HepG2 (cell line): Measurements from ENCODE around the gene CD302. TPM values are rescaled to one million over a fixed set of nuclear protein-coding genes. Genes with fewer than 3 reads are reported as not detected.

ENCODE experiments used
- ATAC-seq: fragments of 200-7000 bp; cut with Tn5 transposase; 3 replicates; pipeline ENCODE4 v1.9.1; 2020; ENCODE audit warnings: mild to moderate bottlenecking, moderate library complexity
- BruUV-seq: library from RNA; stranded (reverse); fragments of 400-500 nt; replicated peaks from 2 replicates; lab custom pipeline; 2021; lab: Mats Ljungman, UMichigan
- CTCF ChIA-PET: fragments of 300-600 bp; formaldehyde crosslinking; extraction: SDS; loops from one replicate; lab custom pipeline; 2021; ENCODE audit warnings: low total read pairs, inconsistent platforms, low intra/inter-chr PET ratio; lab: Yijun Ruan, JAX
- POLR2A ChIA-PET: fragments of 350-600 bp; sonication (Branson Sonifier 250); formaldehyde crosslinking; loops from one replicate; lab custom pipeline; 2020; ENCODE audit warnings: antibody characterized with exemption, inconsistent platforms; lab: Yijun Ruan, JAX
- DNase-seq: peaks from one replicate; pipeline ENCODE4 v3.0.0-alpha.2; 2015; ENCODE audit warnings: low spot score
- FAIRE-seq: peaks from 3 replicates; lab custom pipeline; 2011; peaks lifted over from hg19 to GRCh38; lab: Jason Lieb, UNC
- H2AFZ ChIP-seq: one replicate; pipeline ENCODE4 v1.6.1; 2011; ENCODE audit warnings: low read length, inconsistent platforms
- H3K27ac ChIP-seq: fragments of 300-600 bp; 3 replicates; pipeline ENCODE4 v1.8.0; 2011; ENCODE audit warnings: mixed run types, mild to moderate bottlenecking, mixed read lengths, low read length, inconsistent platforms; ENCODE audit not compliant: insufficient read depth; ENCODE audit errors: extremely low read length
- H3K27me3 ChIP-seq, 2 experiments: fragments of 200-600 bp in 1 of 2; 2 replicates in 1 of 2; 3 replicates in 1 of 2; pipeline versions ENCODE4 v1.6.0 to v1.8.0; 2011; ENCODE audit warnings: low read length in 2 of 2, mild to moderate bottlenecking in 2 of 2, moderate library complexity in 2 of 2, inconsistent platforms in 1 of 2; ENCODE audit not compliant: insufficient read depth in 2 of 2, control insufficient read depth in 1 of 2
- H3K36me3 ChIP-seq, 2 experiments: fragments of 200-600 bp in 1 of 2; replicated peaks in 1 of 2; 2 replicates in 1 of 2; 3 replicates in 1 of 2; pipeline versions ENCODE4 v1.5.1 to v1.8.0; 2011; ENCODE audit warnings: low read length in 2 of 2, inconsistent platforms in 1 of 2; ENCODE audit not compliant: insufficient read depth in 2 of 2, control insufficient read depth in 1 of 2
- H3K4me1 ChIP-seq: 2 replicates; pipeline ENCODE4 v1.5.1; 2012; ENCODE audit warnings: low read length, inconsistent platforms; ENCODE audit not compliant: insufficient read depth
- H3K4me2 ChIP-seq: 2 replicates; pipeline ENCODE4 v1.6.0; 2011; ENCODE audit warnings: low read depth, low read length, inconsistent platforms
- H3K4me3 ChIP-seq, 3 experiments: fragments of 200-600 bp in 1 of 3; sonication (generic), shearing (Covaris generic) in 1 of 3; replicated peaks in 1 of 3; 2 replicates each; pipeline ENCODE4 v1.5.1; 2011 to 2016; ENCODE audit warnings: low read length in 3 of 3, inconsistent platforms in 2 of 3, low read depth in 2 of 3, mild to moderate bottlenecking in 2 of 3, control low read depth in 1 of 3, mixed read lengths in 1 of 3; ENCODE audit not compliant: insufficient read depth in 1 of 3
- H3K79me2 ChIP-seq: one replicate; pipeline ENCODE4 v1.6.1; 2011; ENCODE audit warnings: low read length, inconsistent platforms; ENCODE audit not compliant: insufficient read depth
- H3K9ac ChIP-seq: 2 replicates; pipeline ENCODE4 v1.6.0; 2011; ENCODE audit warnings: mild to moderate bottlenecking, low read depth, low read length, inconsistent platforms; ENCODE audit not compliant: insufficient read depth
- H3K9me3 ChIP-seq: 2 replicates; pipeline ENCODE4 v1.5.1; 2012; ENCODE audit warnings: mild to moderate bottlenecking, low read length
- H4K20me1 ChIP-seq: 2 replicates; pipeline ENCODE4 v1.6.0; 2011; ENCODE audit warnings: inconsistent platforms, mild to moderate bottlenecking, low read length, moderate library complexity; ENCODE audit not compliant: insufficient read depth
- AKAP8 ChIP-seq: sonication (generic); formaldehyde crosslinking; IDR thresholded peaks from 2 replicates; pipeline ENCODE4 v1.5.1; 2020; ENCODE audit warnings: mild to moderate bottlenecking, missing genetic modification reagents
- CEBPB ChIP-seq: IDR thresholded peaks from 2 replicates; pipeline ENCODE4 v1.6.1; 2011; ENCODE audit warnings: low read depth, low read length, improper control_type of control experiment, borderline replicate concordance
- KDM2A ChIP-seq: sonication (generic); formaldehyde crosslinking; IDR thresholded peaks from 2 replicates; pipeline ENCODE4 v1.4.0; 2020; ENCODE audit warnings: low read depth, missing genetic modification reagents, borderline replicate concordance
- MAF1 ChIP-seq: sonication (generic); formaldehyde crosslinking; IDR thresholded peaks from 2 replicates; pipeline ENCODE4 v1.5.0; 2020; ENCODE audit warnings: missing genetic modification reagents, borderline replicate concordance
- RBM22 ChIP-seq: fragments of 200-400 bp; formaldehyde crosslinking; optimal IDR thresholded peaks from 2 replicates; pipeline ENCODE3; 2017; ENCODE audit warnings: mild to moderate bottlenecking, low read length, moderate library complexity
- ZBED4 ChIP-seq: sonication (generic); formaldehyde crosslinking; IDR thresholded peaks from 2 replicates; pipeline ENCODE4 v1.4.0; 2020; ENCODE audit warnings: missing genetic modification reagents, borderline replicate concordance
- ZNF142 ChIP-seq: sonication (generic); formaldehyde crosslinking; IDR thresholded peaks from 2 replicates; pipeline ENCODE4 v1.4.0; 2020; ENCODE audit warnings: missing genetic modification reagents
- ZNF18 ChIP-seq: sonication (generic); formaldehyde crosslinking; IDR thresholded peaks from 2 replicates; pipeline ENCODE4 v1.8.0; 2022; ENCODE audit warnings: mild to moderate bottlenecking, missing genetic modification reagents; ENCODE audit not compliant: insufficient replicate concordance
- ZNF225 ChIP-seq: sonication (generic); formaldehyde crosslinking; IDR thresholded peaks from 2 replicates; pipeline ENCODE4 v1.4.0; 2020; ENCODE audit warnings: mild to moderate bottlenecking, missing genetic modification reagents
- ZNF24 ChIP-seq: fragments of 450-650 bp; IDR thresholded peaks from 2 replicates; pipeline ENCODE4 v1.6.1; 2017; ENCODE audit warnings: antibody characterized with exemption, mild to moderate bottlenecking
- ZNF317 ChIP-seq: sonication (generic); formaldehyde crosslinking; IDR thresholded peaks from 2 replicates; pipeline ENCODE4 v1.5.0; 2020; ENCODE audit warnings: mild to moderate bottlenecking, missing genetic modification reagents
- ZNF572 ChIP-seq: sonication (generic); formaldehyde crosslinking; IDR thresholded peaks from 2 replicates; pipeline ENCODE4 v1.5.1; 2020; ENCODE audit warnings: mild to moderate bottlenecking, missing genetic modification reagents
- WGBS: methylation state at CpG from one replicate; pipeline ENCODE4 v1.1.6; 2017; ENCODE audit warnings: low lambda C conversion rate; 5-methylcytosine and 5-hydroxymethylcytosine counted together
- in situ Hi-C: cut with HindIII; loops from 2 replicates; pipeline ENCODE4 v1.10.0; 2017; ENCODE audit warnings: low pct_unique_long_range_greater_than_20kb; ENCODE audit not compliant: extremely low pct_ligation_motif_present
- intact Hi-C: fragments of 100-400 bp; cut with micrococcal nuclease; formaldehyde crosslinking; loops from one replicate; pipeline ENCODE4 v1.10.0; 2022; ENCODE audit not compliant: unreplicated experiment
- polyA plus RNA-seq, 8 experiments: library from polyadenylated mRNA; depleted of rRNA in 3 of 8; stranded (reverse) in 7 of 8; unstranded in 1 of 8; fragments of >200 nt; fragmentation: Illumina TruSeq in 4 of 8; extraction: Trizol in 4 of 8; gene quantifications; 2 replicates each; pipeline versions ENCODE4 v1.2.1 to v1.2.3, GENCODE V29; 2011 to 2016; ENCODE audit warnings: low read depth in 4 of 8, missing spikeins in 1 of 8, mixed read lengths in 1 of 8; ENCODE audit not compliant: insufficient read depth in 1 of 8
- total RNA-seq, 5 experiments: library from RNA; depleted of rRNA; stranded (reverse); fragments of >200 nt; fragmentation: Illumina TruSeq; extraction: Trizol; gene quantifications; 2 replicates each; pipeline ENCODE4 v1.2.3, GENCODE V29; 2016; ENCODE audit warnings: low read depth in 1 of 5

The CD302 gene
- total and polyA plus RNA-seq, 2 of the 13 experiments (the other 11 are each of a cell fraction or from before 2014, with no cell fraction given) = 8.0 to 15.6 TPM

- TF ChIP-seq KDM2A (no peak), ZNF225 (no peak), ZNF18 (CRISPR knock-in tag) (no peak), MAF1 (CRISPR knock-in tag) (no peak), RBM22 (peak; percentile 69), ZNF572 (CRISPR knock-in tag) (no peak), ZNF317 (CRISPR knock-in tag) (peak; percentile 94), CEBPB (no peak), AKAP8 (no peak)
These were observed 39.3 kb downstream of the CD302 start (continued) for GRCh38 chr2:159758686-159759085.

GRCh38 chr2:159758239-159758638 lies 39.8 kb downstream of the CD302 start:
- H3K27ac ChIP-seq = no peak overlapping the region
- no peaks in the 10 kb centered on the region for H3K9me3 ChIP-seq
- H3K4me3 ChIP-seq = no peak overlapping the region
- no TSS peak for BruUV-seq
- H3K9ac ChIP-seq = no peak overlapping the region
- intact Hi-C loops = loop anchor here (5.0 kb wide), 1 partner anchor 184 kb away; no protein-coding TSS in a partner anchor
- peaks cover 23 to 88% of the 10 kb centered on the region in 2 experiments for H3K36me3 ChIP-seq
- DNase-seq (no peak), ATAC-seq (no peak), FAIRE-seq (no peak)
- in situ Hi-C loops = no loop called here
- H4K20me1 ChIP-seq = no peaks in the 10 kb centered on the region; the same call in 1 of the 2 replicates
- 91% methylated on average over 1 of the region's 1 CpG for WGBS
- H3K79me2 ChIP-seq = peaks cover 2% of the 10 kb centered on the region
- H3K4me2 ChIP-seq = no peak overlapping the region
- ChIA-PET POLR2A (no interaction called here), CTCF (no interaction called here)
- H3K4me1 ChIP-seq = no peaks in the 10 kb centered on the region
- H2AFZ ChIP-seq = no peak overlapping the region
- no peaks in the 10 kb centered on the region for H3K27me3 ChIP-seq
- TF ChIP-seq ZNF24 = no peak
- no peak for TF ChIP-seq ZBED4 (CRISPR knock-in tag)
- no peak for TF ChIP-seq ZNF142 (CRISPR knock-in tag)
